Gastroesophageal sphincter (tissue), 4 donors: Measurements from ENCODE around the gene CDYL. TPM values are rescaled to one million over a fixed set of nuclear protein-coding genes. Genes with fewer than 3 reads are reported as not detected.

Source experiments
- ATAC-seq: fragments of 150-250 bp; one replicate; pipeline ENCODE4 v1.9.1; 2016; ENCODE audit warnings: mild to moderate bottlenecking, moderate library complexity
- H3K27ac ChIP-seq, 4 donors: fragments of 200-600 bp; sonication (generic) in 3 of 4; 1 replicate in 3 of 4; 2 replicates in 1 of 4; pipeline ENCODE4 v1.5.1; 2016 to 2019
- H3K27me3 ChIP-seq: fragments of 200-600 bp; sonication (generic); one replicate; pipeline ENCODE4 v1.5.1; 2019
- H3K36me3 ChIP-seq, 2 donors: fragments of 200-600 bp; sonication (generic); one replicate each; pipeline ENCODE4 v1.5.1; 2019; ENCODE audit warnings: control low read depth in 1 of 2
- H3K4me1 ChIP-seq, 3 donors: fragments of 200-600 bp; sonication (generic); 1 replicate in 2 of 3; 2 replicates in 1 of 3; pipeline ENCODE4 v1.5.1; 2016 to 2019; ENCODE audit warnings: control low read depth in 2 of 3
- H3K4me3 ChIP-seq, 2 donors: fragments of 200-600 bp; sonication (generic); one replicate each; pipeline ENCODE4 v1.5.1; 2019; ENCODE audit warnings: mild to moderate bottlenecking in 1 of 2, moderate library complexity in 1 of 2
- H3K9me3 ChIP-seq, 3 donors: fragments of 200-600 bp; sonication (generic); one replicate each; pipeline ENCODE4 v1.5.1; 2017 to 2019; ENCODE audit warnings: control low read depth in 2 of 3
- CTCF ChIP-seq, 4 experiments: fragments of 200-600 bp in 2 of 4; fragments of 450-650 bp in 2 of 4; sonication (generic) in 1 of 4; IDR thresholded peaks; one replicate each; pipeline ENCODE4 v1.5.1; 2017 to 2019; ENCODE audit warnings: antibody characterized with exemption in 4 of 4, mild to moderate bottlenecking in 2 of 4, moderate library complexity in 2 of 4
- EP300 ChIP-seq: sonication (generic); formaldehyde crosslinking; IDR thresholded peaks from one replicate; pipeline ENCODE4 v1.6.1; 2017; ENCODE audit warnings: antibody characterized with exemption, mild to moderate bottlenecking
- POLR2A ChIP-seq, 2 donors: fragments of 450-650 bp; IDR thresholded peaks; one replicate each; pipeline ENCODE4 v1.6.1; 2017; ENCODE audit warnings: antibody characterized with exemption in 2 of 2, mild to moderate bottlenecking in 2 of 2, moderate library complexity in 1 of 2
- POLR2AphosphoS5 ChIP-seq: sonication (generic); formaldehyde crosslinking; IDR thresholded peaks from one replicate; pipeline ENCODE4 v1.6.1; 2017; ENCODE audit warnings: antibody characterized with exemption
- WGBS, 2 donors: methylation state at CpG; one replicate each; pipeline ENCODE4 v1.1.5; 2018; ENCODE audit warnings: low coverage in 1 of 2; 5-methylcytosine and 5-hydroxymethylcytosine counted together
- total RNA-seq, 4 donors: library from RNA; depleted of rRNA; stranded (reverse); fragments of >200 nt; gene quantifications; one replicate each; pipeline ENCODE4 v1.1.0, GENCODE V29; 2016

CDYL gene
- total RNA-seq, 4 donors from 2014 or later: 32.0 to 68.3 (median 54.0) TPM

- no peaks in the 10 kb centered on the region for H3K36me3 ChIP-seq
- no peak for TF ChIP-seq EP300
- TF ChIP-seq POLR2AphosphoS5: no peak
- no peak for TF ChIP-seq CTCF (IDR thresholded peaks at IDR 0.05)
- no peak for TF ChIP-seq POLR2A (IDR thresholded peaks at IDR 0.05)
- H3K9me3 ChIP-seq: no peaks in the 10 kb centered on the region
- peaks cover 0 to 46% (median 6%) of the 10 kb centered on the region in 3 donors for H3K4me1 ChIP-seq
- no peak overlapping the region for H3K4me3 ChIP-seq
- no peak for ATAC-seq
- H3K27ac ChIP-seq: no peak overlapping the region
- WGBS, 2 donors: 81 to 92% methylated on average over 2 to 10 of the region's 16 CpGs
- no peaks in the 10 kb centered on the region for H3K27me3 ChIP-seq
Measured at GRCh38 chr6:4788953-4789584, 12.9 kb downstream of the CDYL start.

GRCh38 chr6:4790158-4790899 is 14.1 kb downstream of the CDYL start:
- no peaks in the 10 kb centered on the region for H3K36me3 ChIP-seq
- H3K9me3 ChIP-seq: no peaks in the 10 kb centered on the region
- no peak overlapping the region for H3K27ac ChIP-seq
- no peaks in the 10 kb centered on the region for H3K27me3 ChIP-seq
- peaks cover 0 to 51% (median 6%) of the 10 kb centered on the region in 3 donors for H3K4me1 ChIP-seq
- WGBS, 2 donors: 74 to 84% methylated on average over 5 of the region's 5 CpGs
- no peak for TF ChIP-seq POLR2AphosphoS5
- no peak for TF ChIP-seq CTCF (IDR thresholded peaks at IDR 0.05)
- no peak for TF ChIP-seq POLR2A (IDR thresholded peaks at IDR 0.05)
- TF ChIP-seq EP300: no peak
- ATAC-seq: no peak
- no peak overlapping the region for H3K4me3 ChIP-seq

- H3K27me3 ChIP-seq: no peaks in the 10 kb centered on the region
- H3K36me3 ChIP-seq: no peaks in the 10 kb centered on the region
- TF ChIP-seq CTCF (IDR thresholded peaks at IDR 0.05): no peak
- TF ChIP-seq POLR2AphosphoS5: no peak
- no peak for TF ChIP-seq EP300
- no peak overlapping the region for H3K27ac ChIP-seq
- ATAC-seq: no peak
- 49 to 60% methylated on average over 14 of the region's 15 CpGs for WGBS, 2 donors
- no peak overlapping the region for H3K4me3 ChIP-seq
- no peaks in the 10 kb centered on the region for H3K9me3 ChIP-seq
- H3K4me1 ChIP-seq: peaks cover 0 to 33% (median 4%) of the 10 kb centered on the region in 3 donors
Measured at GRCh38 chr6:4794140-4794707, 18.0 kb downstream of the CDYL start.

- 43 to 76% methylated on average over 2 of the region's 2 CpGs for whole genome bisulfite sequencing, 2 donors
- no peak for ATAC-seq
- H3K9me3 ChIP-seq: peaks cover 0 to 12% (median 0%) of the 10 kb centered on the region in 3 donors
- H3K27ac ChIP-seq: no peak overlapping the region
- no peaks in the 10 kb centered on the region for H3K36me3 ChIP-seq
- H3K27me3 ChIP-seq: no peaks in the 10 kb centered on the region
- no peak overlapping the region for H3K4me3 ChIP-seq
- TF ChIP-seq POLR2A (IDR thresholded peaks at IDR 0.05) (no peak), POLR2AphosphoS5 (no peak), CTCF (IDR thresholded peaks at IDR 0.05) (no peak), EP300 (no peak)
- H3K4me1 ChIP-seq: peaks cover 0 to 24% (median 0%) of the 10 kb centered on the region in 3 donors
Measured at GRCh38 chr6:4797587-4797986, 21.4 kb downstream of the CDYL start.
